Prostate gland (tissue), 2 donors: ENCODE data around the gene CTNNA3. TPM values are rescaled to one million over a fixed set of nuclear protein-coding genes. Genes with fewer than 3 reads are reported as not detected.
A peak's percentile ranks its signal among the peaks of the same experiment; 100 is the strongest.

Experiments used
- DNase-seq: peaks from one replicate; pipeline ENCODE4 v3.0.0-alpha.2; 2019; ENCODE audit warnings: low spot score
- H3K27ac ChIP-seq, 2 donors: fragments of 200-600 bp; sonication (generic); 2 replicates each; pipeline ENCODE4 v1.5.1; 2017 to 2019
- H3K27me3 ChIP-seq: fragments of 200-600 bp; sonication (generic); replicated peaks from 2 replicates; pipeline ENCODE4 v1.5.1; 2019; ENCODE audit not compliant: insufficient read depth
- H3K36me3 ChIP-seq, 2 donors: fragments of 200-600 bp; sonication (generic); 1 replicate in 1 of 2; 2 replicates in 1 of 2; pipeline versions ENCODE4 v1.5.1 to v1.8.1; 2017 to 2019
- H3K4me1 ChIP-seq: fragments of 200-600 bp; sonication (generic); replicated peaks from 2 replicates; pipeline ENCODE4 v1.5.1; 2019
- H3K4me3 ChIP-seq, 2 donors: fragments of 200-600 bp; sonication (generic); 2 replicates each; pipeline ENCODE4 v1.5.1; 2017 to 2019
- H3K9me3 ChIP-seq: fragments of 200-600 bp; sonication (generic); 2 replicates; pipeline ENCODE4 v1.5.1; 2017
- POLR2A ChIP-seq: fragments of 450-650 bp; IDR thresholded peaks from one replicate; pipeline ENCODE4 v1.6.1; 2016; ENCODE audit warnings: antibody characterized with exemption, mild to moderate bottlenecking
- POLR2AphosphoS5 ChIP-seq: sonication (generic); formaldehyde crosslinking; IDR thresholded peaks from one replicate; pipeline ENCODE4 v1.6.1; 2017; ENCODE audit warnings: antibody characterized with exemption
- WGBS: methylation state at CpG from one replicate; pipeline ENCODE4 v1.1.5; 2018; 5-methylcytosine and 5-hydroxymethylcytosine counted together
- intact Hi-C: fragments of 100-400 bp; cut with DNase I; formaldehyde crosslinking; loops from one replicate; pipeline ENCODE4 v1.14.2; 2022
- total RNA-seq, 2 donors: library from RNA; depleted of rRNA; stranded (reverse); fragments of >200 nt; gene quantifications; one replicate each; pipeline ENCODE4 v1.1.0, GENCODE V29; 2016
- TF ChIP-seq, protein P1 (sequence below), 4 experiments: fragments of 200-600 bp in 2 of 4; fragments of 450-650 bp in 2 of 4; sonication (generic) in 2 of 4; IDR thresholded peaks; 1 replicate in 3 of 4; 2 replicates in 1 of 4; pipeline ENCODE4 v1.5.1; 2016 to 2019; ENCODE audit warnings: antibody characterized with exemption in 4 of 4, mild to moderate bottlenecking in 2 of 4, moderate library complexity in 2 of 4

CTNNA3 gene
- total RNA-seq, 2 donors from 2014 or later: 0.27 to 7.2 TPM

DNA sequence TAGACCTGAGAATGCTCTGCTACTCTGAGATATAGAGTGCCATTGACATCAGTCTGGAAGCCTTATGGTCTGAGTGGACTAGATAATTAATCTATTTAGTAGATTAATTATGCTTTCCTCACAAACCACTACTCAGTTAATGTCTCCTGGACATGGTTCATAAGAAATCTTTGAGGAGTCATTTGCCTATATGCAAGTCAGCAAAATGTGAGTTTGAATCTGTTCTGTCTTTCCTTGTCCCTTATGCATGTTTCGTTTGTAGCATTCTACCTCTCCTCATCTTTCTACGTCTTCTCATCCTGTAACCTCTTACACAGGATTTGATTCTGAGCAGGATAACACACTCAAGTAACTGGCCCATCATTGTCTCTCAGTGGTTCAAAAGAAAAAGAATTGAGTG, 1505.6 kb downstream of the CTNNA3 start:
- no peaks in the 10 kb centered on the region for H3K4me1 ChIP-seq
- H3K4me3 ChIP-seq: no peak overlapping the region
- H3K27ac ChIP-seq: no peak overlapping the region
- DNase-seq: no peak
- intact Hi-C loops: no loop called here
- TF ChIP-seq POLR2AphosphoS5 (no peak), POLR2A (no peak)
- TF ChIP-seq, protein P1, sequence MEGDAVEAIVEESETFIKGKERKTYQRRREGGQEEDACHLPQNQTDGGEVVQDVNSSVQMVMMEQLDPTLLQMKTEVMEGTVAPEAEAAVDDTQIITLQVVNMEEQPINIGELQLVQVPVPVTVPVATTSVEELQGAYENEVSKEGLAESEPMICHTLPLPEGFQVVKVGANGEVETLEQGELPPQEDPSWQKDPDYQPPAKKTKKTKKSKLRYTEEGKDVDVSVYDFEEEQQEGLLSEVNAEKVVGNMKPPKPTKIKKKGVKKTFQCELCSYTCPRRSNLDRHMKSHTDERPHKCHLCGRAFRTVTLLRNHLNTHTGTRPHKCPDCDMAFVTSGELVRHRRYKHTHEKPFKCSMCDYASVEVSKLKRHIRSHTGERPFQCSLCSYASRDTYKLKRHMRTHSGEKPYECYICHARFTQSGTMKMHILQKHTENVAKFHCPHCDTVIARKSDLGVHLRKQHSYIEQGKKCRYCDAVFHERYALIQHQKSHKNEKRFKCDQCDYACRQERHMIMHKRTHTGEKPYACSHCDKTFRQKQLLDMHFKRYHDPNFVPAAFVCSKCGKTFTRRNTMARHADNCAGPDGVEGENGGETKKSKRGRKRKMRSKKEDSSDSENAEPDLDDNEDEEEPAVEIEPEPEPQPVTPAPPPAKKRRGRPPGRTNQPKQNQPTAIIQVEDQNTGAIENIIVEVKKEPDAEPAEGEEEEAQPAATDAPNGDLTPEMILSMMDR (IDR thresholded peaks at IDR 0.05): no peak
- H3K9me3 ChIP-seq: no peaks in the 10 kb centered on the region
- H3K36me3 ChIP-seq: no peaks in the 10 kb centered on the region
- WGBS: 91% methylated on average over 2 of the region's 2 CpGs
- H3K27me3 ChIP-seq: no peaks in the 10 kb centered on the region

GRCh38 chr10:66189271-66189670, 1506.7 kb downstream of the CTNNA3 start:
- no peak for DNase-seq
- no peak overlapping the region for H3K4me3 ChIP-seq
- no peak overlapping the region for H3K27ac ChIP-seq
- no peaks in the 10 kb centered on the region for H3K36me3 ChIP-seq
- TF ChIP-seq POLR2A (no peak), POLR2AphosphoS5 (no peak)
- TF ChIP-seq, protein P1 (IDR thresholded peaks at IDR 0.05): no peak
- H3K27me3 ChIP-seq: no peaks in the 10 kb centered on the region
- no peaks in the 10 kb centered on the region for H3K9me3 ChIP-seq
- intact Hi-C loops: loop anchor here (10.0 kb wide), 1 partner anchor 834 kb away; no protein-coding TSS in a partner anchor
- no peaks in the 10 kb centered on the region for H3K4me1 ChIP-seq

DNA sequence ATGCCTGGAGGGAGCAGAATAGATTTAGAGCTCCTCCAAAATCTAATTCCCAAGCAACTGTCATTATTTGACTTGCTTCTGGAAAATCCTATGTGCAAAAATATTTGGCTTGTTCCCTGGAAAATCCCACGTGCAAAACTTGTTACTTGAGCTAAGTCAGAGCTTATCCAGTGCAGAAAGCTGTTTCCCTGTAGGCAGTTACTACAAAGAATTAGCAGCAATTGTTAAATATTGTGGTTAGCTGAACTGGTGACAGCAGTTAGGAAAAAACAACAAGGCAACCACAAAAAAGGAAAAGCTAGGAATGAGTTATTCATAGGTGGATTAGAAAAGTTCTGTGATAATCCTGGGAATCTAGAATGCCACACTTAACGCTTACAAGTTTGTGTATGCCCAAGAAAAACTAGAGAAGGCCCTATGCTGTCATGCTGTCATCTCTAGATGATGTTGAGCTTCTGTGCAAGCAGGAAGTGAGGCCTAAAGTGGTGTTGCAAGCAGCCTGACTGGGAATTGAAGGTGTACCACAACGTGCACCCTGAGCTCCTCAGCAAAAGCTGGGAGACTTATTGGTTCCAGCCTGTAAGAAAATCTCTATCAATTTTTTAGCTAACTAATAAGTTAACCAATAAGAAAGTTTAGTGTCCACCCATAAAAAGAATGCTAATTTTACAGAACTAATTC, 1508.8 kb downstream of the CTNNA3 start:
- DNase-seq: no peak
- Histone ChIP-seq H3K4me3 (no peak overlapping the region), H3K36me3 (no peaks in the 10 kb centered on the region), H3K27ac (no peak overlapping the region), H3K4me1 (no peaks in the 10 kb centered on the region), H3K9me3 (no peaks in the 10 kb centered on the region), H3K27me3 (no peaks in the 10 kb centered on the region)
- 46% methylated on average over 3 of the region's 3 CpGs for WGBS
- TF ChIP-seq POLR2A (no peak), POLR2AphosphoS5 (no peak)
- TF ChIP-seq, protein P1 (IDR thresholded peaks at IDR 0.05): no peak
- intact Hi-C loops: loop anchor here (10.0 kb wide), 1 partner anchor 832 kb away; no protein-coding TSS in a partner anchor

GRCh38 chr10:66183028-66183427, 1513.0 kb downstream of the CTNNA3 start:
- no peak for DNase-seq
- Histone ChIP-seq H3K36me3 (no peaks in the 10 kb centered on the region), H3K4me1 (no peaks in the 10 kb centered on the region), H3K27ac (no peak overlapping the region), H3K4me3 (no peak overlapping the region), H3K9me3 (no peaks in the 10 kb centered on the region), H3K27me3 (no peaks in the 10 kb centered on the region)
- 96% methylated on average over 2 of the region's 2 CpGs for WGBS
- TF ChIP-seq POLR2A (no peak), POLR2AphosphoS5 (no peak)
- intact Hi-C loops: loop anchor here (10.0 kb wide), 1 partner anchor 828 kb away; no protein-coding TSS in a partner anchor

DNA sequence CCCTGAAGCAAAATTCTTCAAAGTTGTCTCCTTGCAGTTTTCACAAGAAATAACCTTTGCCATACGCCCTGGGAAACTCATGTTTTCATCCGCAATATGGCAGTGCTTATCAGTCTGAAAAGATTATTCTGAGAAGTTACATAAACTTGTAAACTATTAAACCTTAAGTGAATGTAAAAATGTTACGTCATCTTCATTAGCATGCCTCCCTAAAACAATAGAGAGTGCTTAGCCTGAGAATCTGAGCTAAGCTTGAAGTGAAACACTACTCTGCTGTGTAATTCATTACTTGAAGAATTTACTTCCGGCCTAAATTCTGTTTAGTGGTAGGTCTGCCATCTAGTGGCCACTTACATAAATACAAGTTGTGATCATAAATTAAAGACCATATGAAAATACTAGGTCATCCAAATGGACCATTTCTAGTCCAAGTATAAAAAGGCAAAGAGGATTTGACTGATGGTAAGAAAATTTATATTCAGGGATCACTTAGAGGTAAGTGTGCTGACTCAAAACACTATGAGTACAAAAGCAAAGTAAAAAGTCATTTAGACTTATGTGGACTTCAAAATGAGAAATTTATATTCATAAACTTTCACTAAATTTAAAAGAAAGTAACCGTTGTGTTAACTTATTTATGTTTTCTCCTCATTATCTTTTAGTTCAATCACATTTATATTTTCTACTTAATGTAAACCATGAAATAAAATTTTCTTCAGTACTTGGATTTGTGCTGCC, 1515.2 kb downstream of the CTNNA3 start:
- Histone ChIP-seq H3K9me3 (no peaks in the 10 kb centered on the region), H3K27me3 (no peaks in the 10 kb centered on the region), H3K4me1 (no peaks in the 10 kb centered on the region), H3K27ac (no peak overlapping the region), H3K36me3 (no peaks in the 10 kb centered on the region), H3K4me3 (no peak overlapping the region)
- DNase-seq: peak; percentile 22
- intact Hi-C loops: loop anchor here (10.0 kb wide), 1 partner anchor 826 kb away; no protein-coding TSS in a partner anchor
- TF ChIP-seq POLR2AphosphoS5: no peak
- TF ChIP-seq, protein P1 (IDR thresholded peaks at IDR 0.05): peak in 3 of 4 experiments; percentile 66 to 81 (median 66)
- no peak for TF ChIP-seq POLR2A
- WGBS: 48% methylated on average over 5 of the region's 5 CpGs
